ENCODE data around the gene SMIM38.

The SMIM38 gene

DNA sequence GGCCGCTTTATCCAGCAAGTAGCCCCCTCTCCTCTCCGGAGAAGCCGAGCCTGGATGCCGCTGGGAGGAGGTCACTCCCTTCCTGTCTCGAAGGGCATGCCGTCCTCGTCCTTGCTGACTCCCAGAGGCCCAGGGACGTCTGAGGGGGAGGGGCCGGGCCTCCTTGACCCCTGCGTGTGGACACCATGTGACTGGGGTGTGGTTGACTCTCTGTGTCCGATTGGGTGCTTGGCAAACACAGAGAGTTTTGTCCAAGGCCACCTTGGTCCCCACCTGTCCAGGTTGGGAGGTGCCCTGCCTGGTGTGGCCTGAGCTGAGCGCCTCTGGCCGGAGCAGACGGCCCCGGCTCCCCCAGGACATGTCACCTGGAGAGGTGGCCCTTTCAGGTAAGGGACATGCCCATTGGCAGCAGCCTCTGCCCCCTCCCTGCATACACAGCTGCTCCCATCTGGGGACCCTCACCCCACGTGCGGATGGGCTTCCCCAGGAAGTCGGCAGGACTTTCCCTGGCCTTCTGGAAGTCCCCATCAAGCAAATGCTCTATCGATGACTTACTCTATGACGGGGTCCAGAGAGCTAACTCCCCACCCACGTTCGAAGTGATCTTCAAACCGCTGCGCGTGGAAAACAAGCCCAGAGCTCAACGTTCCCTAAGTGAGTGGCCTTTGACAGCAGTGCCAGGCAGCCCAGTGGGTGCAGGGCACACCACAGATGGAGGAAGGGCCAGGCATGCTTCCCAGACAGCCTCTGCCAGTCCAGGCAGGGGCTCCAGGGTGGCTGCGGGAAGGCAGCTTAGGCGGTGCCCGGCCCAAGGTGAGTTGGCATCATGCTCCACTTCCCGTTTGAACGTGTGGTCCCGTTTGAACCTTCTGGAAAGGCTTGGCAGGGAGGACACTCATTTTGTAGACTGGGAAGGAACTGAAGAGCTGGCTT lies at the start of gene SMIM38:
Gene SMIM38, plus strand, starts transcription at position 634 of the 933 bp plus-strand sequence. CDS start 1,912 bp downstream, outside the sequence.
- DNase-seq, result no peak

GRCh38 chr11:69106031-69106811 lies 49.5 kb upstream of the SMIM38 start:
- DNase-seq, result no peak

GRCh38 chr11:69107413-69107812 lies 48.3 kb upstream of the SMIM38 start:
- DNase-seq, result no peak

DNA sequence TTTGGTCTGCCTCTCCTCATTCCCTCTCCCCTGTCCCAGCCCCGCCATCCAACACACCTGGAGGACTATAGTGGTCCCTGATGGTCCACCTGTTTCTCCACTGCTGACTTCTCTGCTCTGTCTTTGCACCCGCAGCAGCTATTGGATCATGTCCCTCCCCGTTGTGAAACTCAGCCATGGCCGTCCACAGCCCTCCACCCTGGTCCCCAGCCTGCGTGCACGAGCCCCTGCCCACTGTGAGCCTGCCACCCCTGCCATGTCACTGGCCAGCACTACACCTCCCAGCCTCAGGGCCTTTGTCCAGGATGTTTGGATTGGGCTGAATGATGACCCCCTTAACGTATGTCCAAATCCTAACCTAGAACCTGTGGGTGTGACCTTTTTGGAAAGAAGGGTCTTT lies 47.7 kb upstream of the SMIM38 start:
- no peak for DNase-seq

GRCh38 chr11:69108559-69108958 lies 47.2 kb upstream of the SMIM38 start:
- DNase-seq, result no peak

DNA sequence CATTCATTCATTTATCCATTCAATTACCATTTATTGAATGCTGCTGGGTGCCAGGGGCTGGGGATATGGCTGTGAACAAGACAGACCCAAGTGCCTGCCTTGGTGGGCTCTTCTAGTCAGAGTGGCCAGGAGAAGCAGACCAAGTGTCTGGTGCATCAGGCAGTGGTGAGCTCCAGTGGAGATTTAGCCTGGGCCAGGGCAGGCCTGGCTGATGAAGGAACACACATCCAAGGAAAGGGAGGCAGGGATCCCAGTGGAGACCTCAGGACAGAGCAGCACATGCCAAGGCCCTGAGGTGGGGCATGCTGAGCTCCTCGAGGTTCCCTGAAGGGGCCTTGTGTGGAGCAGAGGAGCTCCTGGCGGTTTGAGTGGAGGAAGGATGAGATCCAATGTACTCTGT lies 46.6 kb upstream of the SMIM38 start:
- no peak for DNase-seq

GRCh38 chr11:69110451-69110850 lies 45.3 kb upstream of the SMIM38 start:
- no peak for DNase-seq

- DNase-seq, result peak; percentile 31
Measured at GRCh38 chr11:69111624-69112542, 43.9 kb upstream of the SMIM38 start.

DNA sequence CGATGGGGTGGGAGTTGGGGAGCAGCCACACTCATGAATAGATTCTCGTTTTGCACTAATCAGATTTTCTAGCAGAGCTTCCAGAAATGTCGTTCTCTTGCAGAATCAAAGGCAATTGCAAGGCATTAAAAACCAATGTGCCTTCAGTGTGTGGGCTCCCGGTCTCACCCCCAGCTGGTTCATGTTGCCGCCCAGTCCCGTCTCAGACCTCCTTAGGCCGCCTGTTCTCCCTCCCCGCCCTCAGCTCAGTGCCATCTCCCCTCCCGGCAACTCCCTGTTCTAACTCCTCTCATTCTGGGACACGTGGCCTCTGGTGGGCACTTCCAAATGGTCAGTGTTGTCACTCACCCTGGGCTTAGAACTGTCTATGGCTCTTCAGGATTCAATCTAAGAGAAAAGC lies 42.5 kb upstream of the SMIM38 start:
- no peak for DNase-seq

DNA sequence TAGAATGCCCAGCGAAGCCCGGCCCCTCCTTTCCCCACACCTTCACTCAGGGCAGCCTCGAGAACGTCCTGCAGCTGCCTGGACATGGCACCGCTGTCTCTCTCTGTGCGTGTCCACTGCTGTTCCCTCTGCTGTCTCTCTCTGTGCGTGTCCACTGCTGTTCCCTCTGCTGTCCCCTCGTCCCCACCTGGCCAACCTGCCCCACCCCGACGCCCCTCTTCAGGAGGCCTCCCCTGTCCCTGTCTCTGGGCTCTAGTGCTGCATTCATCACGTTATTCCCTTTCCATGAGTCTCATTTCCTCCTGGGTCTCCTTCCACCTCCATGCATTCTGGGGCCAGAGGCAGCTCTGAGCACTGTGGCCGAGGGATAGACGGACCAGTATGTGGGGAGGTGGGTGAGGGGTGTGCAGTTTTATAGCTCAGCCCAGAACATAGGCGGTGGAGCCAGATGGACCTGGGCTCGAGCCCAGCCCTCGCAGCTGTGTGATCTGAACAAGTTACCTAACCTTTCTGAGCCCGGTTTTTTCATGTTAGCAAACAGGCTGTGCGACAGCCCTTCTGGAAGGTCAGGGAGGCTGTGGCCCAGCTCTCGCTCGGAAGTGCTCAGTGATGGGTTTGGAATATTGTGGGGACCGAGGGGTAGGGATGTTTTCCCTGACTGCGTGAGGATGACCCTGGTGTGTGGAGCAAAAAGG lies 41.9 kb upstream of the SMIM38 start:
- no peak for DNase-seq

- DNase-seq, result no peak
Measured at GRCh38 chr11:69114362-69114761, 41.4 kb upstream of the SMIM38 start.

GRCh38 chr11:69114811-69115523 lies 40.8 kb upstream of the SMIM38 start:
- no peak for DNase-seq

DNA sequence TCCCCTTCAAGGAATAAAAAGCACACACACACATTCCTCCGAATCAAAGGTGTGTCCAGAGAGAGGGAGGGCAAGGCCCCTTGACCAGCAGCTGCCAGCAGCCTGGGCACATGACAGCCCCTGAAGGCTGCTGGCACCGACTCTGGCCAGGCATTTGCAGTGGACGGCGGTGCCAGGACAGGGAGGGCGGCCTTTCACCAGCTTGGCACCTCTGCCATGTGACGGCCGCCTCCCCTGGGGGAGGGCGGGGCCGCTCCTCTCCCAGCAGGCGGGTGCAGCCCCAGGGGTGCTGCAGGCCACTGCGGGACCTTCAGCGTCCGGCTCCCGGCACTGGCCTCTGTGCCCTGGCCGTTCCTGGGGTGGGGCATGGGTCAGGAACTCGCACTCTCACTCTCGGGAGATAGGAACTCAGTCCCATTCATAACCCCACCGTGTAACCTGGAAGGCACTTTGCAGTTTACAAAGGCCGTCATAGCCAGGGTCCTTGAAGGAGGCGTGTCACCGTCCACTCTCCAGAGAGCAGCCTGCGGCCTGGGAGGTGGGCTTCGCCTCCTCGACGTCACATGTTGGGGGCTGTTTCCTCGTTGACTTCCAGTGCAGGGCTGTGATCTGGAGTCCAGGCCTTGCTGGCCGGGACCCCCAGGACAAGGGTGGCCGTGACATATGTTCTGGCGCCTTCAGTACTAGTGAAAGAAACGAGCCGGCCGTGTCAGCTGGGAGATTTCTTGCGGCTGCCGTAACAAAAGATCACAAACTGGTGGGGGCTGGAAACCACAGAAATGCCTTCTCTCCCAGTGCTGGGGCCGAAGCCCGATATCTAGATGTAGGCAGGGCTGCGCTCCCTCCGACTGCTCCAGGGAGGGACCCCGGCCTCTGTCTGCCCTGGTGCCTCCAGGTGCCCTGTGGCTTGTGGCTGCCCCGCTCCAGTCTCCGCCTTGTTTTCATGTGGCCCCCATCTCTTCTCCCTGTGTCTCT lies 39.9 kb upstream of the SMIM38 start:
- DNase-seq, result no peak

- no peak for DNase-seq
Measured at GRCh38 chr11:69116671-69117070, 39.1 kb upstream of the SMIM38 start.

DNA sequence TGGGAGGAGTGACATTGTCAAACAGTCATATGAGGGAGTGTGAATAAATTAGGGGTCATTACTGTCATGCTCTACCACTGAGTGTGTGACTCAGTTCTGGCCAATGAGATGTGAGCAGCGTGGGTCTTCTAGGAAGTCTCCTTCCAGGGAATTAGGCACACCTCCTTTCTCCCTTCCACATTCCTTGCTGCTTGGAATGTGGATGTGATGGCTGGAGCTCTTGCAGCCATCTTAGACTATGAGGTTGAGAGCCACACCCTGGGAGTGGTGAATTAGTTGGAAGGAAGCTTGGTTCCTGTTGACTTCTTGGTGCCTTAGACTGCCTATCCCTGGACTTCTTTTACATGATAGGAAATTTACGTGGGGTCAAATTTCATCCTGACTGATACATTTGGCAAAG lies 36.5 kb upstream of the SMIM38 start:
- DNase-seq, result no peak

- no peak for DNase-seq
Measured at GRCh38 chr11:69120096-69120875, 35.4 kb upstream of the SMIM38 start.

GRCh38 chr11:69121021-69121420 lies 34.7 kb upstream of the SMIM38 start:
- no peak for DNase-seq

DNA sequence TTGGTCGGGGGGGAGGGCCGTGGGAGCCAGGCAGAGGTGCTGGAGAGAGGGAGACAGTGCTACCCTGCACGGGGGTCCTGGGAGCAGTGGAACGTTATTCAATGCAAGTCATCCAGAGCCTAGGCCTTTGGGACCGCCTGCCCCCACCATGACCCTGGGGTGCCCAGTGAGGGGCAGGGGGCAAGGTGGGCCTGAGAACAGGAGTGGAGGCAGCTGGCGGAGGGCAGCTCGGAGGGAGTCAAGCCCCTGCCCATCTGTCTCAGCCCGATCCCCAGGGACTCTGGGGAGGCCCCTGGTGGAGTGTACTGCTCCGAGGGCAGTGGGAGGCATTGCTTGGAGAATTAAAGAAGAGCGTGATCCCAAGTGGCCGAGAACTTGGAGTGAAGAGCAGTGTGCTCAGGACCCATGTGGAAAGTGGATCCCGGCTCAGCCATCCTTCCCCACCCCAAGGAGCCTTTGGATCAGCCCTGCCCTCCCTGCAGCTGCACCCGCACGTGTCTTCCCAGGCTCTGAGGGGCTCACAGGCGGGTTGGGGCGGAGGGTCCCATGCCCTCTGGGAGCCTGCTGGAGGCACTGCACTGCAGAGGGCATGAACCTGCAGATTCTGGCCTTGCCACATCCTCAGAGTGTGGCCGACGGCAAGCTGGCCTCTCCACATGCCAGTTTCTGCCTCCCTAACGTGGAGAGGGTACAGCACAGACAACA lies 34.0 kb upstream of the SMIM38 start:
- DNase-seq, result no peak

- no peak for DNase-seq
Measured at GRCh38 chr11:69122326-69122629, 33.5 kb upstream of the SMIM38 start.

Measured in RPMI8226 (cell line).